ENCODE measurements around the gene NCBP1.

The NCBP1 gene

DNA sequence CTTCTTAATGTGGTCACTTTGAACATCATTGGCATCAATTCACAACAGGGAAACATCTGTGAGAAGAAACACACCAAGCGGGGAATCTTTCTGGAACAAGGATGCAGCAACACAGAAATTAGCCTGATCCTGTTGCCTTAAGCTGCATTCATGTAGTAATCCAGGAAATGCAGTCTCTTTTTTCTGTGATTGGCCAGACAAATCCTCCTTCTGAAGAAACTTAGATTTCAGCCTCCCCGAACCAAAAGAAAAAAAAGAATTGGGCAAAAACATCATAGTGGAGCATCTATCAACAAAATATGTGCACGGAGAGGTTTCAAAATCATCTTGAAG, 70.7 kb downstream of the NCBP1 start:
- no peak overlapping the region for H3K4me3 ChIP-seq (ENCODE audit: low read length)
- TF ChIP-seq, protein P1, sequence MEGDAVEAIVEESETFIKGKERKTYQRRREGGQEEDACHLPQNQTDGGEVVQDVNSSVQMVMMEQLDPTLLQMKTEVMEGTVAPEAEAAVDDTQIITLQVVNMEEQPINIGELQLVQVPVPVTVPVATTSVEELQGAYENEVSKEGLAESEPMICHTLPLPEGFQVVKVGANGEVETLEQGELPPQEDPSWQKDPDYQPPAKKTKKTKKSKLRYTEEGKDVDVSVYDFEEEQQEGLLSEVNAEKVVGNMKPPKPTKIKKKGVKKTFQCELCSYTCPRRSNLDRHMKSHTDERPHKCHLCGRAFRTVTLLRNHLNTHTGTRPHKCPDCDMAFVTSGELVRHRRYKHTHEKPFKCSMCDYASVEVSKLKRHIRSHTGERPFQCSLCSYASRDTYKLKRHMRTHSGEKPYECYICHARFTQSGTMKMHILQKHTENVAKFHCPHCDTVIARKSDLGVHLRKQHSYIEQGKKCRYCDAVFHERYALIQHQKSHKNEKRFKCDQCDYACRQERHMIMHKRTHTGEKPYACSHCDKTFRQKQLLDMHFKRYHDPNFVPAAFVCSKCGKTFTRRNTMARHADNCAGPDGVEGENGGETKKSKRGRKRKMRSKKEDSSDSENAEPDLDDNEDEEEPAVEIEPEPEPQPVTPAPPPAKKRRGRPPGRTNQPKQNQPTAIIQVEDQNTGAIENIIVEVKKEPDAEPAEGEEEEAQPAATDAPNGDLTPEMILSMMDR (IDR thresholded peaks at IDR 0.05; ENCODE audit: insufficient read depth, low read depth, low read length, missing control alignments), result no peak

DNA sequence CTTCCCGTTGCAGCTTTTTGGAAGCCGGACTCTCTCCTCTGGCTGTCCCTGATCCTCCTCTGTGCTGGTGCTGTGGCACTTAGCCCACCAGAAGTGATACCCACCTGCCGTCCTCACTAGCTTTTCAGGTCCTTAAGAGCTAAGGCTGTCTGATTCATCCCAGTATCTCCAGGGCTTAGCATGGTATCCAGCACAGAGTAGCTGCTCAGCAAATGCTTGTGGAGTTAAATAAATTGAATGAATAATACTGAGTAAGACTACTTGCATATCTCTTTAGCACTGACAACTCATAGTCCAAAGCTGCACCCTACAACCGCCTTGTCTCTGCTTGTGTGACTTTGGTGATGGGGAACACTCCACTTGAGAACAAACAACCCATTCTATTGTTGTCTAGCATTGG, 71.2 kb downstream of the NCBP1 start:
- no peak overlapping the region for H3K4me3 ChIP-seq (ENCODE audit: low read length)
- peak; percentile 59 for DNase-seq (ENCODE audit: low read depth)
- TF ChIP-seq, protein P1 (IDR thresholded peaks at IDR 0.05; ENCODE audit: insufficient read depth, low read depth, low read length, missing control alignments), result no peak

More for the DNA sequence above, 70.7 kb downstream of the NCBP1 start:
- DNase-seq (ENCODE audit: low read depth), result no peak

DNA sequence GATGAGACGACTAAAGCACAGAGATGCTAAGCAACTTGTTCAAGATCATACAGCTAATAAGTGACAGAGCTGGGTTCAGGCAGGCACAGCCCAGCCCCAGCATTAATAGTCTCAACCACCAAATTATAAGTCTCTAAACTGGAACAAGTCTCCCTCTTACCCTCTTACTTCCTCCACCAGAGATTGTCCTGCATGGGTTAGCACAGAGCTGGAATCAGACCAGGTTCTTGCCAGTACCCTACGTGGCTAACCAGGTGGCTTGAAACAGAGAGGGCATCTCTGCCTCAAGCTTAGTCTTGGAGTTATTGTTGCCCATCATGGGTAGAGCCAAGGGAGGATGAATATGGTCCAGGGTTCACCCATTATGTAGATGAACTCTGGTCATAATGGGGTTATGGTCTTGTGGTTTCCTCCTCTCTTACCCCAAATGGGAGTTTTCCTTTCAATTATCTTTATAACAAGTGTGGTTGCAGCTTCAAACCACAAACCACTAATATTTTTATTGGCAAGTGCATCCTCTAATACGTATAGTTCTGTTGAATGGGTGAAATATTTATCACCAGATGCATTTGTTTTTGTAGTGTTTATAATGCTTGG, 71.8 kb downstream of the NCBP1 start:
- no peak for DNase-seq (ENCODE audit: low read depth)
- TF ChIP-seq, protein P1 (IDR thresholded peaks at IDR 0.05; ENCODE audit: insufficient read depth, low read depth, low read length, missing control alignments), result no peak
- H3K4me3 ChIP-seq (ENCODE audit: low read length), result no peak overlapping the region

DNA sequence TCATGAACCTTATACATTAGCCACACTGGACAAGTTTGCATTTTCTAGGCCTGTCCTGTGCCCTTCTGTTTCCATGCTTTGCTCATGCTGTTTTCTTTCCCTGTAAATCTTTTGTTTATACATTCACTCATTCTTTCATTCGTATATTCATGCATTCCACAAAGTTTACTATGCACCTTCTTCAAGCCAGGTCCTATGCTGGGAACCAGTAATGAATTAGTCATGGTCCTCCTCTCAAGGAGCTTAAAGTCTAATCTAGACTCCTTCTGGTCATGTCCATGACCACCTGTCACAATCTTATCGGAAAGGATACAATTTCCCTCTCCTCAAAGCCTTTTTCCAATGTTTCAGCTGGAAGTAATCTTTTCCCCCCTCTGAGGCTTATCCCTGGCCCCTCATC, 72.6 kb downstream of the NCBP1 start:
- TF ChIP-seq, protein P1 (IDR thresholded peaks at IDR 0.05; ENCODE audit: insufficient read depth, low read depth, low read length, missing control alignments), result no peak

DNA sequence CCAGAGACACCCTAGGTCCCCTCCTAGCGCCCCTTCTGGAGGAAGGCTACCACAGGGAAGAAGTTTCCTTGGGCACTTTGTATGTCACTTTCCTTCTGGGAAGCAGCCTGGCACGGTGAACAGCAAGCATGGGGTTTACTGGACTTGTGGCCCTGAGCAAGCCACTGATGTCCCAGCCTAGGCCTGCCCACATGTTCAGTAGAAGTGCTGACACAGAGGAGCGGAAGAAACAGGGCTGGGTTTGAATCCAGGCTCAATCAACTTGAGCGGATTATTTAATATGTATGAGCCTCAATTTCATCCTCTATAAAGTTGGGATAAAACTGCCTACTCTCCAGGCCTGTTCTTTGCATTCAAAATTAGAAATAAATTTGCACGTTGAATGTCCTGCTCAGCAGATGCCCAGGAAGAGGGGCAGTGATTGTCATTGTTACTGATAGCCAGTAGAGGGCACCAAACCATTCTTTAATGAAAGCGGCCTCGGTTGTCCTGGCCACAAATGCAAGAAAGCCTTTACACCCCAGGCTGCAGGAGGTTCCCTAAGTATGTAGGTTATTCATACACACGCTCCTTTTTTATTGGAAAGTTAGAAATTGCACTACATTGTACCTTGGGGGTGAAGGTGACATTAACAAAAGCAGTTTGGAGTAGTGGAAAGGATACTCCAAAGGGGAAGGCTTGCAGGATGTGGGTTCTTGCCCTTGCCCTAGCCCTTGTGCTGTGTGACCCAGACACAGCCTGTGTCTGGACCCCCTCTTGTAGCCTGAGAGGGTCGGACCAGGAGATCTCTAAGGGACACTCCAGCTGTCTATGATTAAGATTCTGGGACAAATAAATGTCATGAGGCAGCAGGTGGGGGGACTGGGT, 77.0 kb downstream of the NCBP1 start:
- DNase-seq (ENCODE audit: low read depth), result peak; percentile 76
- H3K4me3 ChIP-seq (ENCODE audit: low read length), result no peak overlapping the region
- TF ChIP-seq, protein P1 (IDR thresholded peaks at IDR 0.05; ENCODE audit: insufficient read depth, low read depth, low read length, missing control alignments), result peak; percentile 78

More for the DNA sequence above, 72.6 kb downstream of the NCBP1 start:
- no peak overlapping the region for H3K4me3 ChIP-seq (ENCODE audit: low read length)
- no peak for DNase-seq (ENCODE audit: low read depth)

DNA sequence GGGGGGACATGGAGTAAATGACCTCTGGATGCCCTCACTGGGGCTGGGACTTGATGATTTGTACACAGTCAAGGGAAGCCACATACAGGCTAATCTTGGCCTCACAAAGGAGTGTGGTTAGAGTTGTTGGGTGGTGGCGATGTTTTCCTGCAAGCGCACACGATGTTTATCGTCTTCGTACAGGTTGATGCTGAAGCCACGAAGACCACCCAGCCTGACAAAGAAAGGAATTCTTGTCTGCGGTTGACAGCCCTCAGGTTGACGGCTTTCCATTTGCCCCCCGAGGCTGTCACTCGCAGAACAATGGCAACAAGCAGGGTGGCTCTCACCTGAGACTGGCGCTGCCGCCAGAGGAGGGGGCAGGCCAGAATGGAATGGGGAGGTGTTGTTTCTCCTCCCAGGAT, 77.6 kb downstream of the NCBP1 start:
- no peak for DNase-seq (ENCODE audit: low read depth)
- H3K4me3 ChIP-seq (ENCODE audit: low read length), result no peak overlapping the region
- TF ChIP-seq, protein P1 (IDR thresholded peaks at IDR 0.05; ENCODE audit: insufficient read depth, low read depth, low read length, missing control alignments), result no peak

Data from epithelial cell of esophagus (primary cell).